ENCODE data around the gene TMEM270. TPM values are rescaled to one million over a fixed set of nuclear protein-coding genes. Genes with fewer than 3 reads are reported as not detected.
"Not testable (repeated sequence)": the region's sequence is repeated elsewhere in the genome, so short reads cannot be mapped to it uniquely, and the experiment has no call there.

TMEM270 gene, protein sequence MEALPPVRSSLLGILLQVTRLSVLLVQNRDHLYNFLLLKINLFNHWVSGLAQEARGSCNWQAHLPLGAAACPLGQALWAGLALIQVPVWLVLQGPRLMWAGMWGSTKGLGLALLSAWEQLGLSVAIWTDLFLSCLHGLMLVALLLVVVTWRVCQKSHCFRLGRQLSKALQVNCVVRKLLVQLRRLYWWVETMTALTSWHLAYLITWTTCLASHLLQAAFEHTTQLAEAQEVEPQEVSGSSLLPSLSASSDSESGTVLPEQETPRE
- total RNA-seq (2014; rRNA removed; shearing (Covaris generic); ENCODE audit: low replicate concordance), result 1.7 TPM in 1 of 2 replicates, not detected in the other

DNA sequence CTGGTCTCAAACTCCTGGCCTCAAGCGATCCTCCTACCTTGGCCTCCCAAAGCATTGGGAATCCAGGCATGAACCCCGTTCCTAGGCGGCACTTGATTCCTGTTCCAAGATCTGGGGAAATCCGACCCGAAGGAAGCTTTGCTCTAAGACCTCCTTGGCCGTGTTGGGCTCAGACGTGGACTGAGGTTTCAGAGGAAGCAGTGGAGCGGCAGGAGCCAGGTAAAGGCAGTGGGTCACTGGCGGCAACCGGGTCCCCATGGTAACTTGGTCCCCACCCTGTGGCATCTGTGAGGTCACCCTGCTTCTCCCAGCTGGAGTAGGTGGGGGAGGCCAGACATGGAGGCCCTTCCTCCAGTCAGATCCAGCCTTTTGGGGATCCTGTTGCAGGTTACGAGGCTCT lies at the start of gene TMEM270:
TMEM270 (plus strand) TSS at position 301 of the 400 bp plus-strand sequence; CDS start at position 337, 36 bp downstream.
- no peak for DNase-seq (ENCODE audit: low read depth)
- in situ Hi-C loops (cut with HindIII; ENCODE audit: low pct_unique_long_range_greater_than_20kb, low sequenced_read_pairs), result no loop called here

DNA sequence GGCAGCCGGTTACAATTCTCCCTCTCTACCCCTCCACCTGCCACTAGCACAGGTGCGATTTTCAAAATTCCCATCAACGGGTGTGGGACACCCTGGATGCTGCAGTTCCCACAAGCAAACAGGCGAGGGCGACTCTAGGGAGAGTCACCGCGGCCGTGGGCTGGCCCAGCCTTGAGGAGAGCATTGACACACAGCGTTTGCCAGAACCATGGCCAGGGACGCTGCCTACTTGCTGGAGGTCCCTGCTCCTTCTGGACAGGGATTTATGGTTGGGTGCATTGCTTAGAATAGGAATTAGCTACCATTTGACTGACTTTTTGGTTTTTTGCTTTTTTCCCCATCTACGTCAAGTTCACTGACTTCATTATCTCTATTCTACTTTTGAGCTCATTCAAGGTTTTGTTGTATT lies 49.2 kb upstream of the TMEM270 start:
- in situ Hi-C loops (cut with HindIII; ENCODE audit: low pct_unique_long_range_greater_than_20kb, low sequenced_read_pairs), result no loop called here
- DNase-seq (ENCODE audit: low read depth), result no peak

DNA sequence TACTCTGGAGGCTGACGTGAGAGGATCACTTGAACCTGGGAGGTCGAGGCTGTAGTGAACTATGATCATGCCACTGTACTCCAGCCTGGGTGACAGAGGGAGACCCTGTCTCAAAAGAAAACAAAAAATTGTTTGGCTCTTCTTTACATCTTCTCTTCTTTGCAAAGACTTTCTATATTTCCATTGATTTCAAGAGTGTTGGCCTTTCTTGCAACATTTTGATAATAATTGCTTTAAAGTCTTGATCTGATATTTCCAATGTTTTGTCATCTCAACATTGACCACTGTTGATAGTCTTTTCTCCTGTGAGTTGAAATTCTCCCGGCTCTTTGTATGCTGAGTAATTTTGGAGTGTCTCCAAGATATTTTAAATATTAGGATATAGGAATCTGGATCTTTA lies 48.0 kb upstream of the TMEM270 start:
- in situ Hi-C loops (cut with HindIII; ENCODE audit: low pct_unique_long_range_greater_than_20kb, low sequenced_read_pairs), result no loop called here
- no peak for DNase-seq (ENCODE audit: low read depth)

DNA sequence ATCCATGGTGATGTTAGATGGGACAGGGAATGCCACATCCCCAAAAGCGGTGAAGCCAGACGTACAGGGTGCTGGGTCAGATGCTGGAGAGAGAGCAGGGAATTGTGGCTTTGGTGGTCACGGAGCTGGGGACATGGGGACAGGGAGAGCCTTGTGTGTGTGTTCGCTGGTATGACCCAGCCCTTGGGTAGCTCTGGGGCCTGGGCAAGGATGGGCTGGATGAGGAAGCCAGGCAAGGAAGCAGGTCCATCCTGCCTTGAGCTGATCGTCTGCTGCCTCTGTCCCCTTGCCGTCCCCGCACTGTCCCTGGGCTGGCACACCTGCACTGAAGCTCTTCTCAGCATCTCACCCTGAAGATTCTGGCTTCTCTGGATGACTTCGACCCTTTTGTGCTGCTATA lies 45.5 kb upstream of the TMEM270 start:
- in situ Hi-C loops (cut with HindIII; ENCODE audit: low pct_unique_long_range_greater_than_20kb, low sequenced_read_pairs), result no loop called here
- DNase-seq (ENCODE audit: low read depth), result no peak

DNA sequence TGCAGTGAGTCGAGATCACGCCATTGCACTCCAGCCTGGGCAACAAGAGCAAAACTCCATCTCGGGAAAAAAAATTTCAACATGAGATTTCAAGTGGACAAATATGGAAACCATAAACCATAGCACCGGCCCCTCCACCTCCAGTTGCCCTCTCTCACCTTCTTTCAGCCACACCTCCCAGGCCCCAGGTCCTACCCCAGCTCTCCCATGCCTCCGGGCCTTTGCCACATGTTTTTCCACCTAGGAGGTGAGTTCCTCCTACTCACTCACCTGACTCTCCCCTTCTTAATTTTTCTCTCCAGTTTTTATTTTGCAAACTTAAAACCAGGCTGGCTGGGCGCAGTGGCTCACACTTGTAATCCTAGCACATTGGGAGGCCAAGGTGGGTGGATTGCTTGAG lies 43.8 kb upstream of the TMEM270 start:
- in situ Hi-C loops (cut with HindIII; ENCODE audit: low pct_unique_long_range_greater_than_20kb, low sequenced_read_pairs), result no loop called here
- DNase-seq (ENCODE audit: low read depth), result no peak

DNA sequence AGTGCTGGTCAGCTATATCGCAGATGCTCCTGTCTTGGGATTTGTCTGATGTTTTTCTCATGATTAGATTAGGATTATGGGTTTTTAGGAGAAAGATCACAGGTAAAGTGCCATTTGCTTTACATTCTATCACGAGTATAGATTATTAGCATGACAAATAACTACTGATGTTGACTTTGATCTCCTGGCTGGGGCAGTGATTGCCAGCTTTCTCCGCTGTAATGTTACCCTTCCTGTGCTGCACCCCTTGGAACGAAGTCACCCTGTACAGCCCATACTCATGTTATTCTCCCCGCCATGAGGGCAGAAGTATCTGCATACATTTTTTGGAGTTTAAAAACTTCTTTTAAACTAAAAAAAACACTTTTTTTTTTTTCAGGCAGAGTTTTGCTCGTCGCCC lies 40.9 kb upstream of the TMEM270 start:
- in situ Hi-C loops (cut with HindIII; ENCODE audit: low pct_unique_long_range_greater_than_20kb, low sequenced_read_pairs), result no loop called here
- no peak for DNase-seq (ENCODE audit: low read depth)

DNA sequence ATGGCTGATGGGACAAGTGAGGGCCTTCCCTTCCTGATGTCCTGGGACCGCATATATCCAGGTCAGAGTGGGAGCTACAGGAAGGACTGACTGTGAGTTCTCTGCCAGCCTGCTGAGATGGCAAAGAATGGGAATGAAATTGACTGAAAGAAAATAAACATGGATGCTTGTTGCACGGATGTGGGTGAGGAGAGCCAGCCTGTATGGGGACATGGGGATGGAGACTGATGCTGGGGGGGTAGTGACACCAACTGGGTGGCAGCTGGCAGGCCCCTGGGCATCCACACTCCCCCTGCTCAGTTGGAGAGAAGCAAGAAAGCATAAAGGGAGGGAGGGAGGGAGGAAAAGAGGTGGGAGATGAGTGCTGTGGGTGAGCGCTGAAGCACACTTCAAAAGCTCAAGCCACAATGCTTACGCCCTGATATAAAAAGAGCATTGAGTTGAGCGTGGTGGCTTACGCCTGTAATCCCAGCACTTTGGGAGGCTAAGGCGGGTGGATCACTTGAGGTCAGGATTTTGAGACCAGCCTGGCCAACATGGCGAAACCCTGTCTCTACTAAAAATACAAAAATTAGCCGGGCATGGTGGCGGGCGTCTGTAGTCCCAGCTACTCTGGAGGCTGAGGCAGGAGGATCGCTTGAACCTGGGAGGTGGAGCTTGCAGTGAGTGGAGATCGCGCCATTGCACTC lies 39.2 kb upstream of the TMEM270 start:
- DNase-seq (ENCODE audit: low read depth); in situ Hi-C loops (cut with HindIII; ENCODE audit: low pct_unique_long_range_greater_than_20kb, low sequenced_read_pairs): not testable (repeated sequence)

DNA sequence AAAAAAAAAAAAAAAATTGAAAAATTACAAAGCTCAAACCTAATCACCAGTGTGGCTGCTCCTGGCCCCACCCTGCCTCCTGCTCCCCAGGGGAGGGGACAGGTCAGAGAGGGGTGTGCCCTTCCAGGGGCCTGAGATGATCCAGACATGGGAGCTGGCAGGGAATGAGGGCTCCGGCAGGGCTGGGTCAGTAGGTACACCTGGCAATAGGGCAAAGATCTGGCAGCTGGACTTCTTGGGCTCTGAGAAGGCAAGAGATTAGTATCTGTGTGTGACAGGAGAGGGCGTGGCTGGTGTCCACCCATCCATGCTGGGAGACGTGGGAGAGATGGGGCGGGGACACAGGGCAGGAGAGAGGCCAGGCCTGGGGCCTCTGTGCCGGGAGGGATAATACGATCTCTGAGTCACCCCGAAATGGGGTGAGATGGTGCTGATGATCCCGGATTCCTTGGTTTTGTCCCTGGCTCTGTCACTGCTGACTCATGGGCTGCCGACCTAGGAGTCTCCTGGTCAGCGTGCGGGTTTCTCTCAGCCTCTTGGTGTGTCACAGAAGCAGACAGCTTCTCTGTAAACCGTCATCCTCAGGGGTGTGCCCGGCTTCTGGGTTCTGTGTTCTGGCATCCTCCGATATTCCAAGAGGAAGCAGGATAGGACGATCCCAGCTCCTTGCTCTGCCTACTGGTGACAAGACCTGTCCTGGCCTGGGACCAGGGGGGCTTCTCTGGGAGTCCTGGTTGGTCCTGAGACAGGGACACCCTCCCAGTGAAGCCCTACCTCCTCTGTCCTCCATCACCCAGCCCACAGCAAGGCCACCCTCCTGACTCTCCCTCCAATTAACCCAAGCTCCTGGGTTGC lies 38.4 kb upstream of the TMEM270 start:
- in situ Hi-C loops (cut with HindIII; ENCODE audit: low pct_unique_long_range_greater_than_20kb, low sequenced_read_pairs), result no loop called here

DNA sequence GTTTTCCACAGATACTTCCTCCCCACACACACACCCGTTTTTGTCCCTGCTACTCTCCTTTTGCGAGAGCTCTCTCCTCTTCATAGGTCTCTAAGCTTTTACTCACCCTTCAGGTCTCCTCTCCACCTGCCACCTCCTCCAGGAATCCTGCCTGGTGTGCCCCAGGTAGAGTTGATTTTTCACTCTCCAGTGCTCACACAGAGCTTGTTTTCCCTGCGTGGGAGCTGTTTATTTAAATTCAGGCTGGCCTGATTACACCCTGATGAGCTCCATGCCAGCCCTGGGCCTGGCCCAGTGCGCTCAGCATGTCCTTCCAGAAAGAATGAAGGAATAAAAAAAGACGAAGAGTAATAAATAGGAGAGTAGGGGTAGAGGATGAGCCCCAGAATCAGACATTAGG lies 37.7 kb upstream of the TMEM270 start:
- no peak for DNase-seq (ENCODE audit: low read depth)
- in situ Hi-C loops (cut with HindIII; ENCODE audit: low pct_unique_long_range_greater_than_20kb, low sequenced_read_pairs), result no loop called here

More for the DNA sequence above, 38.4 kb upstream of the TMEM270 start:
- peak; percentile 99 for DNase-seq (ENCODE audit: low read depth)

DNA sequence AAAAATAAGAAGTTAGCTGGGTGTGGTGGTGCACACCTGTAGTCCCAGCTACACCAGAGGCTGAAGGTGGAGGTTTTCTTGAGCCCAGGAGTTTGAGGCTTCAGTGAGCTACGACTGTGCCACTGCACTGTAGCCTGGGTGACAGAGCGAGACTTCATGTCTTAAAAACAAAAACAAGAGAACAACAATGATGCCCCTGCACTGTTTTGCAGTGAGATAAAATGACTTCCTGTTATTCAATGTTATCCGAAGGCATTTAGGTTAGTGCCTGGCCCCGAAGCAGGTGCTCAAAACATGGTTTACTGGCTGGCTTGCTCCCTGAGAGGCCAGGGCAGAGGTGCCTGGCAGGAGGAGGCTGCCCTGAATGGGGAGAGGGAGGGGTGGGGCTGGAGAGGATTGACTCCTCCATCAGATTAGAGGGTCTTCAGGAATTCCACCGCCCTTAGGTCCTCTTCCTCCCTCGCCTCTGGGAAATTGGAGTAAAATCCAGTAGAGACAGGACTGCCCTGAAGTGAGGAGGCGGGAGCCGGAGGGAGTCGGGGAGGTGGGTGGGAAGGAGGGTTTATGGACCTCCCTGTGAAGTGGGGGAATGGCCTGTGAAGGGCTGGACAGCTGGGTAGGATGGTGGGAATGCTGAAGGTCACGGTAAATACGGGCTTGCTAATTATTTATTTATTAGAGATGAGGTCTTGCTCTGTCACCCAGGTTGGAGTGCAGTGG lies 36.9 kb upstream of the TMEM270 start:
- in situ Hi-C loops (cut with HindIII; ENCODE audit: low pct_unique_long_range_greater_than_20kb, low sequenced_read_pairs), result no loop called here
- DNase-seq (ENCODE audit: low read depth), result no peak

DNA sequence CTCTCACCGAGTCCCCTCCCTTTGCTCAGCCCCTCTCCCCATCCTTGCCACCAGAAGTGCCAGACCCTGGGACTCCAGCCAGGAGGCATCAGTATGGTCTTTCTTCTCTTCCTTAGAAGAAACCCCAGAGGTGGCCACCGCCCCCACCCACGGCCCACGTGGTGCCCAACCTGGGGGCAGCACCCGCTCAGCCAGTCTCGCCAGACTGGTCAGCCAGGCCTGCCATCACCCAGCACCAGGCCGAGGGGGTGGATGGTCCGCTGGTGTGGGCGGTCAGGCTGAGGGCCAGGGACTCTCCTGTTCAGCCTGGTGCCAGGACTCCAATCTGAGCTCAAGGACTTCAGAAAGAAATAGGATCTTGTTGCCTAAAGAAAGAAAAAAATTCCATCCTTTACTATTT lies 36.0 kb upstream of the TMEM270 start:
- DNase-seq (ENCODE audit: low read depth), result no peak
- in situ Hi-C loops (cut with HindIII; ENCODE audit: low pct_unique_long_range_greater_than_20kb, low sequenced_read_pairs), result no loop called here

DNA sequence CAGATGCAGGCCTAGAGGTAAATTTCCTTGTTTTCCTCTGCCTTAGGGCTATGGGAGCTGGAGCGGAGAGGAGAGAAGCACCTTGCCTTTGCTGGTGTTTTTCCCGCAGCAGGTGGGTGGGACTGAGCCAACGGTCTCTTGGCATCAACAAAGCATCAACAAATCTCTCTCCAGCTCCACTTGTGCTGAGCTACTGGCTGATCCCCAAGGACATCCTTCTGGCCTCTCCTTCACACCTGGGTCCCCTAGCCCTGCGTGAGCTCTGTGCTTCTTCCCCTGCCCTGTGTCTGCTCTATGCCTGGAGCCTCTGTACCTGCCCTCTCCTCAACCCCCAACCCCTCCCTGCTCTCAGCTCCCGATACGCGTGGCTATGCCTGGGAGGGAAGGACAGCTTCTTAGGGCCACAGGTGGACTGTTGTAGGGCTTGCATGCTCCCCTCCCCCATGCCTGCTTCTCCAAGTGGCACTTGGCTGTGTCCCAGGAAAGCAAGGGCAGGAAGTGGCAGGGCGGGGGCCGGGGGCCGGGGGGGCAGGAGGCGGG lies 33.3 kb upstream of the TMEM270 start:
- in situ Hi-C loops (cut with HindIII; ENCODE audit: low pct_unique_long_range_greater_than_20kb, low sequenced_read_pairs), result no loop called here
- DNase-seq (ENCODE audit: low read depth), result peak; percentile 87

DNA sequence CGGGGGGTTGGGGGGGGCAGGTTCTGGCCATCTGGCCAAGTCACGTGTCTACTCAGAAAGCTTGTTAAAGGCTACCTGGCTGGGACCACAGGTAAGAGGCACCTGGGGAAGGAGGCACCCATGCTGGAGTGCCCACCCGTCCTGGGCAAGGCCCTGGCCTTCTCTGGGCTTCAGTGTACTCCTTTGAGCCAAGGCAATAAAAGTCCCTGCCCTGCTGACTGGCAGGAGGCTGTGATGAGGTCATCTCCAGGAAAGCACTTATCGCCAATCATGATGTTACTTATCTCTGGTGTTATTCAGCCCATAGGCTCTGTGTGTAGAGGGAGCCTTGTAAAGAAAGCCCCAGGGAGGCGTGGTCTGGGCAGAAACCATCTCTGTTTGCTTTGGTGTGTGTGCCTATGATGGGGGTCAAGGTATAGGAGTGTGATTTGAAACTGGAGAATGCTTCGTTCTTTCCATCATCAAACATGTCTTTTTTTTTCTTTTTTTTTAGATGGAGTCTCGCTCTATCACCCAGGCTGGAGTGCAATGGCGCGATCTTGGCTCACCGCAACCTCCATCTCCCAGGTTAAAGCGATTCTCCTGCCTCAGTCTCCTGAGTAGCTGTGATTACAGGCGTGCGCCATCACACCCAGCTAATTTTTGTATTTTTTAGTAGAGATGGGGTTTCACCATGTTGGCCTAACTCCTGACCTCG lies 32.7 kb upstream of the TMEM270 start:
- peak; percentile 90 for DNase-seq (ENCODE audit: low read depth)
- in situ Hi-C loops (cut with HindIII; ENCODE audit: low pct_unique_long_range_greater_than_20kb, low sequenced_read_pairs), result no loop called here

DNA sequence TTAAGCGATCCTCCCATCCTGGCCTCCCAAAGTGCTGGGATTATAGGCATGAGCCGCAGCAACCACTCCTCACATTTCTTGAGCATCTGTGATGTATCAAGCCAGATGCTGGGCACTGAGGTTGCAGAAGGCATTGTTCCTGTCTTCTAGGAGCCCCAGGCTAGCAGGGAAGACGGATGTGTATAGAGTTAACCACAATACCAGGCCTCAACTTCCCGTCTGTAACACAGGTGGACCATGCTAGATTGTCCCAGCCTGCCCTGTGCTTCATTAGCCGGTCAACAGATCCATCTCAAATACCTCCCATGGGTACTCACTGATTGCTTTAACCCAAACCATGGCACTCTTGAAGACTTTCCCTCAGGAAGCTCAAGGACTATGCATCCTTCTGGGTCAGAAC lies 32.0 kb upstream of the TMEM270 start:
- in situ Hi-C loops (cut with HindIII; ENCODE audit: low pct_unique_long_range_greater_than_20kb, low sequenced_read_pairs), result no loop called here

DNA sequence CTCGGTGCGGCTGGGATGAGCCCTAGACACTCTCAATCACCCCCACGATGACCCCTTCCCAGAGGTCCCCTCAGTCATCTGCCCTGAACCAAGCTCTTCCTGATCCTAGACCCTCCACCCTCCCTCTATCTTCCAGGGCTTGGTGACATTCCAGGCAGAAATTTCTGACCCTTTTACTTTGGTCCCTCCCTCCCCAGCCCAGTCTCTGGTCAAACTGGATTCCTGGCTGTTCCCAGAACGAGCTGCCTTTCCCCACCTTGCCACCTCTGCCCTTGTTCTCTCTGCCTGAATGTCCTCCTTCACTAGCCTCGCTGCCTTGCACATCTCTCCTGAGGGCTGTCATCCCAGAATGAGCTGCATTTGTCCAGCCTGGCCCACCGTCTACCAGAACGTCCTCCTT lies 31.5 kb upstream of the TMEM270 start:
- DNase-seq (ENCODE audit: low read depth), result no peak
- in situ Hi-C loops (cut with HindIII; ENCODE audit: low pct_unique_long_range_greater_than_20kb, low sequenced_read_pairs), result no loop called here

More for the DNA sequence above, 32.0 kb upstream of the TMEM270 start:
- no peak for DNase-seq (ENCODE audit: low read depth)

DNA sequence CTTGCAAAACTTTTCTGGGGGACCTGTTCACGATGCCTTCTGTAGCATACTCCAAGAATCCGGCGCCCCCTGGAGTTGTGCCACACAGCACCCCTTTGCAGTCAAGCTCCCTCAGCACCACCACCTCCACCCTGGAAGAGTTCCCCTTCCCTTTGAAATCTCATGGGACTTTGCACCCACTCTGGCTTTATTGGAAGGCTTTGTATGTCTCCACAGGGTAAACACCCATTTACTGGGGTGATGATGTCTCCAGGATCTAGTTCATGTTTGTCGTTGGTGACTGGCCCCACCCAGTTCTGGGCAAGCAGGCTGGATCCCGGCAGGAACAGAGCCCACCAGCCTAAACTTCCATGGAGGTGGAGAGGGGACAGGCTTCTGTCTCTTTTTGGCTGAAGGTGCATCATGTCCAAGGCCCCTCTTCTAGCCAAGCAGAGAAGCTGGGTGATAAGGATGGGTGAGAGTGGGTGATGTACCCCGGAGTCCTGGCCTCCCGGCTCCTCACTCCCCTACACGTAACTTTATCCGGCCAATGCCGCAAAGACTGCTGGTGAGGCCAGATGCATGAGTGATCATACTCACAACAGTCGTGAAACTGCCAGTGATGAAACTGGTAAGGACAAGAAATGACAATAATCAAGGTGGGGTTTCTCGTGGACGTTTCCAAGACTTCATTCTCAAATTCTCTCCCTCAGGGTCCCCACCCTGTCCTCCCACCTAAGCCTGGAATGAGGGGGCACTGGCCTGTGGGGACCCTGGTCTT lies 30.9 kb upstream of the TMEM270 start:
- no peak for DNase-seq (ENCODE audit: low read depth)
- in situ Hi-C loops (cut with HindIII; ENCODE audit: low pct_unique_long_range_greater_than_20kb, low sequenced_read_pairs), result no loop called here

Data from Caki2 (cell line).